ENCODE results near the gene DIAPH2.

DNA sequence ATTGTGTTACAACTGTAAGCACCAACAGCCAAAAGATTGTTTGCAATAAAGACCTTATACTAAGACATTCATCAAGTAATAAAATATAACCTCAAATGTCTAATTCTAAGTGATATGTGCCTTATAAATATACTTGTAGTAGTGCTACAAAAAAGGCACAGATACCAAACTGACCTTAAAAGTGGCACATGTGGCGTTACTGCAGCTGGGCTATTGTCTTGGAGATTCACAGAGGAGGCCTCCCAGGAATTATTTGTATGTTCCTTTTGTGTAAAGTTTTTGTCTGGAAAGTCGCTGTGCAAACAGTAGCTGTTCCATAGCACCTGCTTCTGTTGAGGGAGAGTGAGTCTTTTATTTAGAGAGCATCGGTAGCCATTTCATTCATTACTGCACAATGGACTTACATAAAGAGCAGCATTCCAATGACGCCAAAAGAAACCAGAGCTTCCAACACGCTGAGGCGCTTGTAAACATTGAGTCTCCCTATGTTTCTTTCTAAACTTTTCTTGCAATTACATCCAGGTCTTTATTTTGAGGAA lies 342.8 kb downstream of the DIAPH2 start:
- TF ChIP-seq ZFP3 (CRISPR knock-in tag; IDR thresholded peaks at IDR 0.05) (no peak), RARB (CRISPR knock-in tag; IDR thresholded peaks at IDR 0.05) (no peak), BACH2 (CRISPR knock-in tag; IDR thresholded peaks at IDR 0.05; ENCODE audit: borderline replicate concordance) (no peak), ZFP30 (CRISPR knock-in tag; IDR thresholded peaks at IDR 0.05) (no peak), TCF4 (CRISPR knock-in tag; IDR thresholded peaks at IDR 0.05; ENCODE audit: borderline replicate concordance) (no peak), ZNF70 (CRISPR knock-in tag; IDR thresholded peaks at IDR 0.05) (no peak), GLIS3 (CRISPR knock-in tag; IDR thresholded peaks at IDR 0.05) (no peak)
- TF ChIP-seq, protein P1, sequence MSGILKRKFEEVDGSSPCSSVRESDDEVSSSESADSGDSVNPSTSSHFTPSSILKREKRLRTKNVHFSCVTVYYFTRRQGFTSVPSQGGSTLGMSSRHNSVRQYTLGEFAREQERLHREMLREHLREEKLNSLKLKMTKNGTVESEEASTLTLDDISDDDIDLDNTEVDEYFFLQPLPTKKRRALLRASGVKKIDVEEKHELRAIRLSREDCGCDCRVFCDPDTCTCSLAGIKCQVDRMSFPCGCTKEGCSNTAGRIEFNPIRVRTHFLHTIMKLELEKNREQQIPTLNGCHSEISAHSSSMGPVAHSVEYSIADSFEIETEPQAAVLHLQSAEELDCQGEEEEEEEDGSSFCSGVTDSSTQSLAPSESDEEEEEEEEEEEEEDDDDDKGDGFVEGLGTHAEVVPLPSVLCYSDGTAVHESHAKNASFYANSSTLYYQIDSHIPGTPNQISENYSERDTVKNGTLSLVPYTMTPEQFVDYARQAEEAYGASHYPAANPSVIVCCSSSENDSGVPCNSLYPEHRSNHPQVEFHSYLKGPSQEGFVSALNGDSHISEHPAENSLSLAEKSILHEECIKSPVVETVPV (CRISPR knock-in tag; IDR thresholded peaks at IDR 0.05) = no peak
- TF ChIP-seq, protein P2, sequence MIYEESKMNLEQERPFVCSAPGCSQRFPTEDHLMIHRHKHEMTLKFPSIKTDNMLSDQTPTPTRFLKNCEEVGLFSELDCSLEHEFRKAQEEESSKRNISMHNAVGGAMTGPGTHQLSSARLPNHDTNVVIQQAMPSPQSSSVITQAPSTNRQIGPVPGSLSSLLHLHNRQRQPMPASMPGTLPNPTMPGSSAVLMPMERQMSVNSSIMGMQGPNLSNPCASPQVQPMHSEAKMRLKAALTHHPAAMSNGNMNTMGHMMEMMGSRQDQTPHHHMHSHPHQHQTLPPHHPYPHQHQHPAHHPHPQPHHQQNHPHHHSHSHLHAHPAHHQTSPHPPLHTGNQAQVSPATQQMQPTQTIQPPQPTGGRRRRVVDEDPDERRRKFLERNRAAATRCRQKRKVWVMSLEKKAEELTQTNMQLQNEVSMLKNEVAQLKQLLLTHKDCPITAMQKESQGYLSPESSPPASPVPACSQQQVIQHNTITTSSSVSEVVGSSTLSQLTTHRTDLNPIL (CRISPR knock-in tag; IDR thresholded peaks at IDR 0.05; ENCODE audit: low read depth) = no peak
